Measurements from ENCODE around the gene TYMP.

DNA sequence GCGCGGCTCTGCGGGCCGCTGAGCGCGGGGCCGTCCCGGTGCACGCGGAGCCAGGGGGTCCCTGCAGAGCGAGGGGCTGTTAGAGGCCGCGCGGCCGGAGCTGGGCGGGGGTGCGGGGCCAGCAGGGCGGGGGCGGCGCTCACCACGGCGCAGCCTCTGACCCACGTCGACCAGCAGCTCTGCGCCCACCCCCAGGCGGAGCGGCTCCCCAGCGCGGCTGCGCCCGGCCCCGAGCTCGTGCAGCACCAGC lies 4.0 kb downstream of the TYMP start:
- TF ChIP-seq, protein P1, sequence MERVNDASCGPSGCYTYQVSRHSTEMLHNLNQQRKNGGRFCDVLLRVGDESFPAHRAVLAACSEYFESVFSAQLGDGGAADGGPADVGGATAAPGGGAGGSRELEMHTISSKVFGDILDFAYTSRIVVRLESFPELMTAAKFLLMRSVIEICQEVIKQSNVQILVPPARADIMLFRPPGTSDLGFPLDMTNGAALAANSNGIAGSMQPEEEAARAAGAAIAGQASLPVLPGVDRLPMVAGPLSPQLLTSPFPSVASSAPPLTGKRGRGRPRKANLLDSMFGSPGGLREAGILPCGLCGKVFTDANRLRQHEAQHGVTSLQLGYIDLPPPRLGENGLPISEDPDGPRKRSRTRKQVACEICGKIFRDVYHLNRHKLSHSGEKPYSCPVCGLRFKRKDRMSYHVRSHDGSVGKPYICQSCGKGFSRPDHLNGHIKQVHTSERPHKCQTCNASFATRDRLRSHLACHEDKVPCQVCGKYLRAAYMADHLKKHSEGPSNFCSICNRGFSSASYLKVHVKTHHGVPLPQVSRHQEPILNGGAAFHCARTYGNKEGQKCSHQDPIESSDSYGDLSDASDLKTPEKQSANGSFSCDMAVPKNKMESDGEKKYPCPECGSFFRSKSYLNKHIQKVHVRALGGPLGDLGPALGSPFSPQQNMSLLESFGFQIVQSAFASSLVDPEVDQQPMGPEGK (tag by site-specific recombination; IDR thresholded peaks at IDR 0.05), result no peak
- no peak for TF ChIP-seq ZIC2 (tag by site-specific recombination; IDR thresholded peaks at IDR 0.05)
- TF ChIP-seq, protein P2, sequence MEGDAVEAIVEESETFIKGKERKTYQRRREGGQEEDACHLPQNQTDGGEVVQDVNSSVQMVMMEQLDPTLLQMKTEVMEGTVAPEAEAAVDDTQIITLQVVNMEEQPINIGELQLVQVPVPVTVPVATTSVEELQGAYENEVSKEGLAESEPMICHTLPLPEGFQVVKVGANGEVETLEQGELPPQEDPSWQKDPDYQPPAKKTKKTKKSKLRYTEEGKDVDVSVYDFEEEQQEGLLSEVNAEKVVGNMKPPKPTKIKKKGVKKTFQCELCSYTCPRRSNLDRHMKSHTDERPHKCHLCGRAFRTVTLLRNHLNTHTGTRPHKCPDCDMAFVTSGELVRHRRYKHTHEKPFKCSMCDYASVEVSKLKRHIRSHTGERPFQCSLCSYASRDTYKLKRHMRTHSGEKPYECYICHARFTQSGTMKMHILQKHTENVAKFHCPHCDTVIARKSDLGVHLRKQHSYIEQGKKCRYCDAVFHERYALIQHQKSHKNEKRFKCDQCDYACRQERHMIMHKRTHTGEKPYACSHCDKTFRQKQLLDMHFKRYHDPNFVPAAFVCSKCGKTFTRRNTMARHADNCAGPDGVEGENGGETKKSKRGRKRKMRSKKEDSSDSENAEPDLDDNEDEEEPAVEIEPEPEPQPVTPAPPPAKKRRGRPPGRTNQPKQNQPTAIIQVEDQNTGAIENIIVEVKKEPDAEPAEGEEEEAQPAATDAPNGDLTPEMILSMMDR (tag by site-specific recombination; IDR thresholded peaks at IDR 0.05), result no peak
- TF ChIP-seq, protein P3, sequence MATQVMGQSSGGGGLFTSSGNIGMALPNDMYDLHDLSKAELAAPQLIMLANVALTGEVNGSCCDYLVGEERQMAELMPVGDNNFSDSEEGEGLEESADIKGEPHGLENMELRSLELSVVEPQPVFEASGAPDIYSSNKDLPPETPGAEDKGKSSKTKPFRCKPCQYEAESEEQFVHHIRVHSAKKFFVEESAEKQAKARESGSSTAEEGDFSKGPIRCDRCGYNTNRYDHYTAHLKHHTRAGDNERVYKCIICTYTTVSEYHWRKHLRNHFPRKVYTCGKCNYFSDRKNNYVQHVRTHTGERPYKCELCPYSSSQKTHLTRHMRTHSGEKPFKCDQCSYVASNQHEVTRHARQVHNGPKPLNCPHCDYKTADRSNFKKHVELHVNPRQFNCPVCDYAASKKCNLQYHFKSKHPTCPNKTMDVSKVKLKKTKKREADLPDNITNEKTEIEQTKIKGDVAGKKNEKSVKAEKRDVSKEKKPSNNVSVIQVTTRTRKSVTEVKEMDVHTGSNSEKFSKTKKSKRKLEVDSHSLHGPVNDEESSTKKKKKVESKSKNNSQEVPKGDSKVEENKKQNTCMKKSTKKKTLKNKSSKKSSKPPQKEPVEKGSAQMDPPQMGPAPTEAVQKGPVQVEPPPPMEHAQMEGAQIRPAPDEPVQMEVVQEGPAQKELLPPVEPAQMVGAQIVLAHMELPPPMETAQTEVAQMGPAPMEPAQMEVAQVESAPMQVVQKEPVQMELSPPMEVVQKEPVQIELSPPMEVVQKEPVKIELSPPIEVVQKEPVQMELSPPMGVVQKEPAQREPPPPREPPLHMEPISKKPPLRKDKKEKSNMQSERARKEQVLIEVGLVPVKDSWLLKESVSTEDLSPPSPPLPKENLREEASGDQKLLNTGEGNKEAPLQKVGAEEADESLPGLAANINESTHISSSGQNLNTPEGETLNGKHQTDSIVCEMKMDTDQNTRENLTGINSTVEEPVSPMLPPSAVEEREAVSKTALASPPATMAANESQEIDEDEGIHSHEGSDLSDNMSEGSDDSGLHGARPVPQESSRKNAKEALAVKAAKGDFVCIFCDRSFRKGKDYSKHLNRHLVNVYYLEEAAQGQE (tag by site-specific recombination; IDR thresholded peaks at IDR 0.05), result no peak
- no peak for TF ChIP-seq ZFP37 (tag by site-specific recombination; IDR thresholded peaks at IDR 0.05)
- no peak for TF ChIP-seq YY1 (tag by site-specific recombination; IDR thresholded peaks at IDR 0.05)
- TF ChIP-seq ZNF747 (tag by site-specific recombination; IDR thresholded peaks at IDR 0.05), result no peak
- no peak for TF ChIP-seq ZNF274 (IDR thresholded peaks at IDR 0.05; ENCODE audit: low read length)
- TF ChIP-seq ZNF274 (tag by site-specific recombination; IDR thresholded peaks at IDR 0.05; ENCODE audit: borderline replicate concordance), result no peak
- no peak for TF ChIP-seq MEIS1 (CRISPR knock-in tag; IDR thresholded peaks at IDR 0.05; ENCODE audit: borderline replicate concordance)
- TF ChIP-seq, protein P4, sequence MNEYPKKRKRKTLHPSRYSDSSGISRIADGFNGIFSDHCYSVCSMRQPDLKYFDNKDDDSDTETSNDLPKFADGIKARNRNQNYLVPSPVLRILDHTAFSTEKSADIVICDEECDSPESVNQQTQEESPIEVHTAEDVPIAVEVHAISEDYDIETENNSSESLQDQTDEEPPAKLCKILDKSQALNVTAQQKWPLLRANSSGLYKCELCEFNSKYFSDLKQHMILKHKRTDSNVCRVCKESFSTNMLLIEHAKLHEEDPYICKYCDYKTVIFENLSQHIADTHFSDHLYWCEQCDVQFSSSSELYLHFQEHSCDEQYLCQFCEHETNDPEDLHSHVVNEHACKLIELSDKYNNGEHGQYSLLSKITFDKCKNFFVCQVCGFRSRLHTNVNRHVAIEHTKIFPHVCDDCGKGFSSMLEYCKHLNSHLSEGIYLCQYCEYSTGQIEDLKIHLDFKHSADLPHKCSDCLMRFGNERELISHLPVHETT (tag by site-specific recombination; IDR thresholded peaks at IDR 0.05), result no peak
- no peak for TF ChIP-seq TCF7L2 (IDR thresholded peaks at IDR 0.05; ENCODE audit: borderline replicate concordance, low read depth, low read length)
- TF ChIP-seq ZNF626 (tag by site-specific recombination; IDR thresholded peaks at IDR 0.05), result no peak
- TF ChIP-seq ZNF624 (tag by site-specific recombination; IDR thresholded peaks at IDR 0.05), result no peak
